Colonic mucosa (tissue), 4 donors: ENCODE data around the gene SLC16A5. TPM values are rescaled to one million over a fixed set of nuclear protein-coding genes. Genes with fewer than 3 reads are reported as not detected.

Experiments
- DNase-seq: peaks from one replicate; pipeline ENCODE4 v3.0.0-alpha.2; 2020
- H3K27ac ChIP-seq: fragments of 200-600 bp; one replicate; pipeline ENCODE4 v1.8.0; 2021
- H3K27me3 ChIP-seq: fragments of 200-600 bp; one replicate; pipeline ENCODE4 v1.8.0; 2021
- H3K36me3 ChIP-seq: fragments of 200-600 bp; one replicate; pipeline ENCODE4 v1.8.0; 2021
- H3K4me1 ChIP-seq: fragments of 200-600 bp; one replicate; pipeline ENCODE4 v1.8.0; 2021; ENCODE audit warnings: mild to moderate bottlenecking
- H3K4me3 ChIP-seq: fragments of 200-600 bp; one replicate; pipeline ENCODE4 v1.8.0; 2021
- H3K9ac ChIP-seq, 2 donors: one replicate each; pipeline ENCODE4 v1.7.0; 2013; ENCODE audit warnings: control low read depth in 2 of 2, low read depth in 2 of 2, low read length in 2 of 2
- H3K9me3 ChIP-seq: fragments of 200-600 bp; one replicate; pipeline ENCODE4 v1.8.0; 2021
- CTCF ChIP-seq: fragments of 200-600 bp; IDR thresholded peaks from one replicate; pipeline ENCODE4 v1.8.0; 2022; ENCODE audit warnings: antibody characterized with exemption, mild to moderate bottlenecking
- intact Hi-C: fragments of 100-400 bp; cut with DNase I; formaldehyde crosslinking; loops from one replicate; pipeline ENCODE4 v1.14.1; 2022
- total RNA-seq, 2 donors: library from RNA; stranded (reverse); fragmentation: NEBNext Ultra II Directional in 1 of 2; extraction: Animal tissue kit (Norgen Biotek cat#: 25700) in 1 of 2; gene quantifications; one replicate each; pipeline ENCODE4 v1.2.1, GENCODE V29; 2021
- donor health status: healthy.
- donor health status: DM: no; HTN: no; CAD: no.
- donor health status: DM: no; HTN: no; CAD: no.

SLC16A5 gene
- total RNA-seq, 2 donors from 2014 or later, result 19.4 to 50.1 TPM

DNA sequence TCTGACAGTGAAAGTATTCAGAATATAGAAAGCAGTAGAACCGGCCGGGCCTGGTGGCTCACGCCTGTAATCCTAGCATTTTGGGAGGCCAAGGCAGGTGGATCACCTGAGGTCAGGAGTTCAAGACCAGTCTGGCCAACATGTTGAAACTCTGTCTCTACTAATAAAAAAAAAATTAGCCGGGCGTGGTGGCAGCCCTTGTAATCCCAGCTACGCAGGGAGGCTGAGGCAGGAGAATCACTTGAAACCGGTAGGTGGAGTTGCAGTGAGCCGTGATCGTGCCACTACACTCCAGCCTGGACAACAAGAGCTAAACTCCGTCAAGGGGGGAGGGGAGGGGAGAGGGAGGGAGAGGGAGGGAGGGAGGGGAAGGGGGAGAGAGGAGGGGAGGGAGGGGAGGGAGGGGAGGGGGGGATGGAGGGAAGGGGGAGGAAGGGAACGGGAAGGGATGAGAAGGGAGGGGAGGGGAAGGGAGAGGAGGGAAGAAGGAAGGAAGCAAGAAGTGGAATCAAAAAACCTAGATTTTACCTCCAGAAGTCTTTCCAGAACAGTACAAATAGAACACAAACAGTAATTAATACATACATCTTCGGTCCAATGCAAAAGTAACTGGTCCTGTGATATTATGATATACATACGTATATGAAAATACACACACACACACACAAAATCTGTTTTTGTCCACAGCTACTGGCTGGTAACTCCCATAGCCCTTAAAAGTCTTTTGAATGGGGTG lies 54.6 kb downstream of the SLC16A5 start:
- no peak overlapping the region for H3K27ac ChIP-seq

GRCh38 chr17:75144816-75145512 lies 57.2 kb downstream of the SLC16A5 start:
- Histone ChIP-seq H3K9ac (no peak overlapping the region), H3K36me3 (peaks cover 34% of the 10 kb centered on the region), H3K27ac (no peak overlapping the region), H3K9me3 (no peaks in the 10 kb centered on the region), H3K4me1 (no peaks in the 10 kb centered on the region), H3K27me3 (no peaks in the 10 kb centered on the region), H3K4me3 (no peak overlapping the region)
- TF ChIP-seq CTCF, result no peak
- intact Hi-C loops, result no loop called here
- no peak for DNase-seq

More for the DNA sequence above, 54.6 kb downstream of the SLC16A5 start:
- Histone ChIP-seq H3K4me1 (no peaks in the 10 kb centered on the region), H3K9me3 (no peaks in the 10 kb centered on the region), H3K27me3 (no peaks in the 10 kb centered on the region), H3K4me3 (no peak overlapping the region), H3K36me3 (peaks cover 34% of the 10 kb centered on the region), H3K9ac (no peak overlapping the region)
- intact Hi-C loops, result no loop called here
- DNase-seq, result no peak
- no peak for TF ChIP-seq CTCF

DNA sequence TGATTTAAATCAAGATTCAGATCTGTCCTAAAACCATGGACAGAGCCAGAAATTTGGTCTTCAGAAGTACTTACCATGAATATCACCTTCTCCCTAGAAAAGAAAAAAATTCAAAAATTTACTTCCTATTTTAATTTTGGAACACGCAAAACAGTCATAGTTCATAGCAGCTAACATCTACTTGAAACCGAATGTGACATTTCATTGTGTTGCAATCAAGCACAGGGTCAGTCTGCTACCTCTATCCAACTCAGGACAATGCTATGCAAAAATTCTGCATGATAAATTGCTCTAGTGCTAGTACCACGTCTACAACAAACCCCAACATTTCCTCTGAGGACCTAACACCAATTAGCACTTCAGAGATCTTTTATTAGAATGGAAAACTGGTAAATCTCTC lies 58.8 kb downstream of the SLC16A5 start:
- no peak overlapping the region for H3K9ac ChIP-seq
- intact Hi-C loops, result no loop called here
- no peaks in the 10 kb centered on the region for H3K27me3 ChIP-seq
- H3K4me1 ChIP-seq, result no peaks in the 10 kb centered on the region
- peaks cover 34% of the 10 kb centered on the region for H3K36me3 ChIP-seq
- H3K9me3 ChIP-seq, result no peaks in the 10 kb centered on the region
- no peak for TF ChIP-seq CTCF
- DNase-seq, result no peak
- no peak overlapping the region for H3K27ac ChIP-seq
- no peak overlapping the region for H3K4me3 ChIP-seq

DNA sequence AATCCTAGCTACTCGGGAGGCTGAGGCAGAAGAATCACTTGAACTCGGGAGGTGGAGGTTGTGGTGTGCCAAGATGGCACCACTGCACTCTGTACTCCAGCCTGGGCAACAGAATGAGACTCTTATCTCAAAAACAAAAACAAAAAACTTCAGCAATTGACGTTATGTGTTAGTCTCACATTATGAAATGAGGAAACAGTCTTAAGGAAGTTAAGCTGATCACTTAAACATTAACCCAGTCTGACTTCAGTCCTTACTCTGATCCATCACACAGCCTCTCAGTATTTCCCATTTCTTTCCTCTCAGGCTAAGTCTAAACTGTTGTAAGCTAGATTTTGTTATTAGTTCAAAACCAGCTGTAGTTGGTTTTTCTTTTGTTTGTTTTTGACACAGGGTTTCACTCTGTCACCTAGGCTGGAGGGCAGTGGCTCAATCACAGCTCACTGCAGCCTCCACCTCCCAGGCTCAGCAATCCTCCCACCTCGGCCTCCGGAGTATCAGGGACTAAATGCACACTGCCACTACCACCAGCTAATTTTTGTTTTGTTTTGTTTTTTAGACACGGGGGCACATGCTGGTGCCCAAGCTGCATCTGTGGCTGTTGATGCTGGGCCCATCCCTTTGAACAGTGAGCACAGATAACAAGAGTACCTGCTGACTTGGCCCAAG lies 60.3 kb downstream of the SLC16A5 start:
- Histone ChIP-seq H3K4me3 (no peak overlapping the region), H3K9me3 (no peaks in the 10 kb centered on the region), H3K27ac (peak overlapping the region; percentile 65), H3K27me3 (no peaks in the 10 kb centered on the region), H3K36me3 (peaks cover 30% of the 10 kb centered on the region), H3K9ac (no peak overlapping the region), H3K4me1 (peaks cover 3% of the 10 kb centered on the region)
- no peak for DNase-seq
- no peak for TF ChIP-seq CTCF
- intact Hi-C loops, result no loop called here

DNA sequence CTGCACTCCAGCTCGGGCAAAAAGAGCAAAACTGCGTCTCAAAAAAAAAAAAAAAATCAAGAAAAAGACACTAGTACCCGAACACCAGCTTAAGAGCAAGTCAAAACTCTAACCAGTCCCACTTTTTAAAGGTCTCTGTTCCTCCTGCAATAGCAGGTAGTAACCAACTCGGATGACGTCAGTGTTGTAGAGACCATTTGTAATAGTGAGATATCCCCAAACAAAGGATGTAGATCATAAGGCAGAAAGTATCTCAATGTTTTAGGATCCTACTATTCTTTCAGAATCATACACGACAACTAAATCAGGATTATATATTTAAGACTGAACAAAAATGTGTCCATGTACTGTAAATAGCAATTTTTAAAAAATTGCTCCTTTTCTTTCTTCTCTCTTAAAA lies 64.2 kb downstream of the SLC16A5 start:
- no peaks in the 10 kb centered on the region for H3K9me3 ChIP-seq
- no peak for TF ChIP-seq CTCF
- H3K27ac ChIP-seq, result no peak overlapping the region
- no peaks in the 10 kb centered on the region for H3K36me3 ChIP-seq
- no peaks in the 10 kb centered on the region for H3K27me3 ChIP-seq
- H3K4me3 ChIP-seq, result no peak overlapping the region
- peaks cover 9% of the 10 kb centered on the region for H3K4me1 ChIP-seq
- intact Hi-C loops, result no loop called here
- DNase-seq, result no peak
- H3K9ac ChIP-seq, result no peak overlapping the region
